ENCODE data around the gene CACNA1C.

DNA sequence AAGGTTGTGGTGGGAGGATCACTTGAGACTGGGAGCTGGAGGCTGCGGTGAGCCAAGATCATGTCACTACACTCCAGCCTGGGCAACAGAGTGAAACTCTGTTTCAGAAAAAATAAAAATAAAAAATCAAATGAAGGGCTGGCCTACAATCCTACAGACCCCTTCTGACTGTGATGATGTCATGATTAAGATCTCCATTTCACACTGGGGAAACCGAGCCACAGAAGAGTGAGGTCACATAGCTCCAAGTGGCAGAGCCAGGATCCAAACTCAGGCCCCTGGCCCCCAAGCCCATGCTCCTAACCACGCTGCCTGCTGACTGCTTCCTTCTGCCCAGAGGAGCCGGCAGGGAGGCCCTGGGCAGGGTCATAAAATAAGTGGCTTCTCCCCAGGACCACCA is 483.9 kb downstream of the CACNA1C start:
- TF ChIP-seq, protein P1, sequence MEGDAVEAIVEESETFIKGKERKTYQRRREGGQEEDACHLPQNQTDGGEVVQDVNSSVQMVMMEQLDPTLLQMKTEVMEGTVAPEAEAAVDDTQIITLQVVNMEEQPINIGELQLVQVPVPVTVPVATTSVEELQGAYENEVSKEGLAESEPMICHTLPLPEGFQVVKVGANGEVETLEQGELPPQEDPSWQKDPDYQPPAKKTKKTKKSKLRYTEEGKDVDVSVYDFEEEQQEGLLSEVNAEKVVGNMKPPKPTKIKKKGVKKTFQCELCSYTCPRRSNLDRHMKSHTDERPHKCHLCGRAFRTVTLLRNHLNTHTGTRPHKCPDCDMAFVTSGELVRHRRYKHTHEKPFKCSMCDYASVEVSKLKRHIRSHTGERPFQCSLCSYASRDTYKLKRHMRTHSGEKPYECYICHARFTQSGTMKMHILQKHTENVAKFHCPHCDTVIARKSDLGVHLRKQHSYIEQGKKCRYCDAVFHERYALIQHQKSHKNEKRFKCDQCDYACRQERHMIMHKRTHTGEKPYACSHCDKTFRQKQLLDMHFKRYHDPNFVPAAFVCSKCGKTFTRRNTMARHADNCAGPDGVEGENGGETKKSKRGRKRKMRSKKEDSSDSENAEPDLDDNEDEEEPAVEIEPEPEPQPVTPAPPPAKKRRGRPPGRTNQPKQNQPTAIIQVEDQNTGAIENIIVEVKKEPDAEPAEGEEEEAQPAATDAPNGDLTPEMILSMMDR (IDR thresholded peaks at IDR 0.05), result no peak
- TF ChIP-seq POLR2A (IDR thresholded peaks at IDR 0.05), result no peak

All from esophagus squamous epithelium (tissue), 4 donors.